NT2/D1 (cell line): ENCODE data around the gene ATP2A2.

Experiments
- SUZ12 ChIP-seq: IDR thresholded peaks from 2 replicates; pipeline ENCODE4 v1.6.1; 2011; ENCODE audit not compliant: insufficient read length, insufficient read depth; ENCODE audit errors: extremely low read depth
- YY1 ChIP-seq: IDR thresholded peaks from 2 replicates; pipeline ENCODE4 v1.6.1; 2011; ENCODE audit not compliant: insufficient read length, insufficient read depth
- ZNF274 ChIP-seq: IDR thresholded peaks from 2 replicates; pipeline ENCODE4 v1.6.1; 2011; ENCODE audit warnings: mild to moderate bottlenecking, low read depth, low read length

DNA sequence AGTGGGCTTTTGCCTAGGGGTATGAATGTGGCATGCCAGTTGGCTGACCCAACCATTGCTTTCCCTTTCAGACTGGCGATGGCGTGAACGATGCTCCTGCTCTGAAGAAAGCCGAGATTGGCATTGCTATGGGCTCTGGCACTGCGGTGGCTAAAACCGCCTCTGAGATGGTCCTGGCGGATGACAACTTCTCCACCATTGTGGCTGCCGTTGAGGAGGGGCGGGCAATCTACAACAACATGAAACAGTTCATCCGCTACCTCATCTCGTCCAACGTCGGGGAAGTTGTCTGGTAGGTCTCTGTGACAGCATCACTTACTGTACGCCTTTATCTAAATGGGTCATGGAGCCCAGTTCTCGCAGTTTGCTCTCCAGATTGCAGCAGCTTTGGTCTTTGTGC, 61.1 kb downstream of the ATP2A2 start:
- TF ChIP-seq ZNF274 (no peak), YY1 (no peak), SUZ12 (no peak)
